HepG2 (cell line): ENCODE data around the gene PFDN2.

ENCODE experiments used
- ARID4A ChIP-seq: sonication (generic); formaldehyde crosslinking; IDR thresholded peaks from 2 replicates; pipeline ENCODE4 v1.5.0; 2020; ENCODE audit warnings: mild to moderate bottlenecking, missing genetic modification reagents, borderline replicate concordance
- ATF6 ChIP-seq: sonication (generic); formaldehyde crosslinking; conservative IDR thresholded peaks from 2 replicates; pipeline ENCODE4 v1.4.0; 2020; ENCODE audit warnings: missing genetic modification reagents
- RARG ChIP-seq: sonication (generic); formaldehyde crosslinking; IDR thresholded peaks from 2 replicates; pipeline ENCODE4 v1.4.0; 2020; ENCODE audit warnings: low read depth, mild to moderate bottlenecking, missing genetic modification reagents
- ZNF713 ChIP-seq: sonication (generic); formaldehyde crosslinking; IDR thresholded peaks from 2 replicates; pipeline ENCODE4 v1.4.0; 2020; ENCODE audit warnings: mild to moderate bottlenecking, missing genetic modification reagents
- ZNF747 ChIP-seq: sonication (generic); formaldehyde crosslinking; IDR thresholded peaks from 2 replicates; pipeline ENCODE4 v1.8.1; 2023; ENCODE audit warnings: missing genetic modification reagents, mild to moderate bottlenecking, borderline replicate concordance
- TF ChIP-seq, protein P1 (sequence below): IDR thresholded peaks from 2 replicates; pipeline ENCODE4 v1.6.1; 2012; ENCODE audit warnings: inconsistent platforms

- TF ChIP-seq ARID4A (CRISPR knock-in tag) (no peak), RARG (CRISPR knock-in tag) (no peak), ATF6 (CRISPR knock-in tag) (no peak), ZNF713 (CRISPR knock-in tag) (no peak), ZNF747 (CRISPR knock-in tag) (no peak)
- TF ChIP-seq, protein P1, sequence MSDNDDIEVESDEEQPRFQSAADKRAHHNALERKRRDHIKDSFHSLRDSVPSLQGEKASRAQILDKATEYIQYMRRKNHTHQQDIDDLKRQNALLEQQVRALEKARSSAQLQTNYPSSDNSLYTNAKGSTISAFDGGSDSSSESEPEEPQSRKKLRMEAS: no peak
Measured at GRCh38 chr1:161094481-161094880, 23.4 kb downstream of the PFDN2 start.
